ENCODE measurements around the gene NEURL3. TPM values are rescaled to one million over a fixed set of nuclear protein-coding genes. Genes with fewer than 3 reads are reported as not detected.

The NEURL3 gene
- total and polyA plus RNA-seq, 2 donors (not counting 3 experiments of a cell fraction or from before 2014, with no cell fraction given) = not detected

- DNase-seq (ENCODE audit: low read depth, low spot score) (no peak), FAIRE-seq (no peak)
- no peak overlapping the region for H3K4me3 ChIP-seq (replicated peaks in 1 of 3; ENCODE audit: insufficient read depth in 1 of 3, low read depth in 1 of 3, low read length in 3 of 3)
- ChIA-PET POLR2A (no interaction called here), CTCF (interaction anchor here (4.5 to 11.6 kb wide), 3 partner anchors 13 to 41 kb away, joined by 59 to 130 read pairs (median 101); partner anchors contain the start of gene ARID5A)
- H3K27ac ChIP-seq (ENCODE audit: insufficient read depth, low read depth, low read length) = no peak overlapping the region
- H3K27me3 ChIP-seq (ENCODE audit: control insufficient read depth in 2 of 2, insufficient read depth in 2 of 2, low read length in 2 of 2) = no peaks in the 10 kb centered on the region
- peaks cover 0 to 41% of the 10 kb centered on the region in 2 experiments for H3K36me3 ChIP-seq (ENCODE audit: control insufficient read depth in 2 of 2, extremely low read depth in 1 of 2, insufficient read depth in 2 of 2, low read length in 2 of 2)
- H3K9me3 ChIP-seq (replicated peaks; ENCODE audit: control insufficient read depth, insufficient read depth, low read length) = no peaks in the 10 kb centered on the region
- no peaks in the 10 kb centered on the region for H4K20me1 ChIP-seq (replicated peaks; ENCODE audit: control insufficient read depth, extremely low read depth, insufficient read depth, low read length)
- intact Hi-C loops (cut with micrococcal nuclease) = no loop called here
- no peaks in the 10 kb centered on the region for H3K4me1 ChIP-seq (ENCODE audit: control insufficient read depth, extremely low read depth, insufficient read depth, low read length)
- no peaks in the 10 kb centered on the region for H3K79me2 ChIP-seq (ENCODE audit: control insufficient read depth, insufficient read depth, low read length)
- TF ChIP-seq MYC (IDR thresholded peaks at IDR 0.05; ENCODE audit: low read depth, low read length) = no peak
- no peak for TF ChIP-seq POLR2A (IDR thresholded peaks at IDR 0.05; ENCODE audit: low read depth, low read length)
- TF ChIP-seq POLR2AphosphoS5 (IDR thresholded peaks at IDR 0.05; ENCODE audit: insufficient read depth, low read depth, low read length) = no peak
- no peak for TF ChIP-seq EZH2 (IDR thresholded peaks at IDR 0.05; ENCODE audit: borderline replicate concordance, low read depth, low read length, severe bottlenecking)
- TF ChIP-seq CTCF (IDR thresholded peaks at IDR 0.05; ENCODE audit: extremely low read depth in 1 of 2, insufficient read depth in 1 of 2, low read depth in 1 of 2, low read length in 2 of 2) = no peak
- no peak for TF ChIP-seq JUN (IDR thresholded peaks at IDR 0.05; ENCODE audit: borderline replicate concordance, insufficient read depth, insufficient read length, low read depth)
- no peak for TF ChIP-seq MAX (IDR thresholded peaks at IDR 0.05; ENCODE audit: insufficient read depth, insufficient read length)
- no peak for TF ChIP-seq GATA2 (IDR thresholded peaks at IDR 0.05; ENCODE audit: insufficient read depth, insufficient read length, low read depth, low read length)
- TF ChIP-seq FOS (IDR thresholded peaks at IDR 0.05; ENCODE audit: borderline replicate concordance, insufficient read depth, low read length) = no peak
- no peaks in the 10 kb centered on the region for H3K9me1 ChIP-seq (replicated peaks; ENCODE audit: control insufficient read depth, extremely low read depth, insufficient read depth, low read length)
- dilution Hi-C loops (cut with MboI; ENCODE audit: extremely low pct_ligation_motif_present, low sequenced_read_pairs) = no loop called here
- no TSS peak for BruUV-seq (replicated peaks)
- H3K4me2 ChIP-seq (ENCODE audit: insufficient read depth, low read length) = no peak overlapping the region
- H3K9ac ChIP-seq (replicated peaks; ENCODE audit: extremely low read depth, insufficient read depth, low read length) = no peak overlapping the region
- H2AFZ ChIP-seq (ENCODE audit: low read depth, low read length) = no peak overlapping the region
Observed at GRCh38 chr2:96551605-96552314, 46.6 kb upstream of the NEURL3 start.

Data from endothelial cell of umbilical vein (primary cell).